Measurements from ENCODE around the gene TSHZ2. TPM values are rescaled to one million over a fixed set of nuclear protein-coding genes. Genes with fewer than 3 reads are reported as not detected.

Gene TSHZ2
- total RNA-seq, 1 donor from 2014 or later = 51.9 TPM

DNA sequence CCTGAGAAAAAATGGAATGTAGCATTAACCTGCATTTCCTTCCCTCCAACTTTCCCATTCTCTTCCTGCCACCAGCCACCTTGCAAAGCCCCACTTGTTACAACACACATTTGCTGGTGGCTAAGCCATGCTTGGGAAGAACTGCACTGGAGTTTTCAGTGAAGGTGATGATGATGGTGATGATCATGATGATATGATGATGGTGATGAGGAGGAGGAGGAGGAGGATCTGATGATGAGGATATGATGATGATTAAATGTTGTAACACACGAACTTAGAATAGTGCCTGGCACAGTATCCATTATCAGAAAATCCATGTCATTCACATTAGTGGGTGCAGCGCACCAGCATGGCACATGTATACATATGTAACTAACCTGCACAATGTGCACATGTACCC lies 297.2 kb downstream of the TSHZ2 start:
- Histone ChIP-seq H3K27me3 (no peaks in the 10 kb centered on the region), H3K4me1 (no peaks in the 10 kb centered on the region), H3K27ac (no peak overlapping the region), H3K36me3 (no peaks in the 10 kb centered on the region), H3K4me3 (no peak overlapping the region), H3K9me3 (no peaks in the 10 kb centered on the region)
- TF ChIP-seq, protein P1, sequence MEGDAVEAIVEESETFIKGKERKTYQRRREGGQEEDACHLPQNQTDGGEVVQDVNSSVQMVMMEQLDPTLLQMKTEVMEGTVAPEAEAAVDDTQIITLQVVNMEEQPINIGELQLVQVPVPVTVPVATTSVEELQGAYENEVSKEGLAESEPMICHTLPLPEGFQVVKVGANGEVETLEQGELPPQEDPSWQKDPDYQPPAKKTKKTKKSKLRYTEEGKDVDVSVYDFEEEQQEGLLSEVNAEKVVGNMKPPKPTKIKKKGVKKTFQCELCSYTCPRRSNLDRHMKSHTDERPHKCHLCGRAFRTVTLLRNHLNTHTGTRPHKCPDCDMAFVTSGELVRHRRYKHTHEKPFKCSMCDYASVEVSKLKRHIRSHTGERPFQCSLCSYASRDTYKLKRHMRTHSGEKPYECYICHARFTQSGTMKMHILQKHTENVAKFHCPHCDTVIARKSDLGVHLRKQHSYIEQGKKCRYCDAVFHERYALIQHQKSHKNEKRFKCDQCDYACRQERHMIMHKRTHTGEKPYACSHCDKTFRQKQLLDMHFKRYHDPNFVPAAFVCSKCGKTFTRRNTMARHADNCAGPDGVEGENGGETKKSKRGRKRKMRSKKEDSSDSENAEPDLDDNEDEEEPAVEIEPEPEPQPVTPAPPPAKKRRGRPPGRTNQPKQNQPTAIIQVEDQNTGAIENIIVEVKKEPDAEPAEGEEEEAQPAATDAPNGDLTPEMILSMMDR (IDR thresholded peaks at IDR 0.05) = no peak
- intact Hi-C loops (cut with DNase I) = no loop called here
- DNase-seq (ENCODE audit: low spot score in 2 of 2) = no peak

DNA sequence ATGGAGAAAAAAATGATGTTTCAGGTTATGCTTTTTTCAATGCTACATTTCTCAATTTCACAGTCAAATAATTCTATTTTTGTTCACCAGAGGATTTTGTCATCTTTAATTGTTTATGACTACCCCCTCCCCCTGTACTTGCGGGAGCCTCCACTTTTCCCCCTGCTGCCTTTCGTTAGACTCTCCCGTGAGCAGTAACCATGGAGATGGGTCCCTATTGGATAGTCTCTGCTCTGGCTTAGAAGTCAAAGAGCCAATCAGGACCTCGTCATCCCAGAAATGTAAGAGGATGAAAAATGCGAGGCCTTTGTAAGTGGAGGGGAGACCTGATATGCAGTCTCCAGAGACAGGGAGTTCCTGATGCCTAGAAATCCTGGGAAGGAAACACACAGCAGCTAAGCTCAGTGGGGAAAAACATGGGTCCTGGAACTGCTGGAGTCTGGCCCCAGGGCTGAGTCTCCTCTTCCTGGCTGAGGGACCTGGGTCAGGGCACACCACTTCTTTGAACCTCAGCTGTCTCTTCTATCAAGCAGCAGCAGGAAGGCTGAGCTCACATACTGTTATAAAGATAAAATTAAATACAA lies 298.7 kb downstream of the TSHZ2 start:
- DNase-seq (ENCODE audit: low spot score in 2 of 2) = no peak
- TF ChIP-seq, protein P1 (IDR thresholded peaks at IDR 0.05) = no peak
- intact Hi-C loops (cut with DNase I) = no loop called here

DNA sequence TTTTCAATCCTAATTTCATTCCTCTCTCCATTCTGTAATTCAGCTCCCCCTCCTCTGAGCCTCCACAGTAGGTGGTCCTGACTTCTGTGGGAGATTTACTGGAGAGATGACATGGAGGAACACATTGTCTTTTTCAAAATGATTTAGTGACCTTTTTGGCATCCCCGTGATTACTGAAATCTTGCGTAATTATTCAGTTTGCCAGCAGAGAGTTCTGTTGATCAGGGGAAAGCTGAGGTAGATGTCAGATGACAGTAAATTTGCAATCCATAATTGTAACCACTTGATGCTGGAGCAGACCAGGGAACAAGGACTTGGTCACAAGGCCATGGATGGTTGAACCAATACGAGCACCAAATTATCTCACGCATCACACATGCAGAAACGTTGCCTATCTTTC lies 302.2 kb downstream of the TSHZ2 start:
- TF ChIP-seq, protein P1 (IDR thresholded peaks at IDR 0.05) = no peak
- H3K27ac ChIP-seq = no peak overlapping the region

More for the DNA sequence above, 298.7 kb downstream of the TSHZ2 start:
- Histone ChIP-seq H3K4me1 (no peaks in the 10 kb centered on the region), H3K36me3 (no peaks in the 10 kb centered on the region), H3K27me3 (no peaks in the 10 kb centered on the region), H3K4me3 (no peak overlapping the region), H3K27ac (no peak overlapping the region), H3K9me3 (no peaks in the 10 kb centered on the region)

DNA sequence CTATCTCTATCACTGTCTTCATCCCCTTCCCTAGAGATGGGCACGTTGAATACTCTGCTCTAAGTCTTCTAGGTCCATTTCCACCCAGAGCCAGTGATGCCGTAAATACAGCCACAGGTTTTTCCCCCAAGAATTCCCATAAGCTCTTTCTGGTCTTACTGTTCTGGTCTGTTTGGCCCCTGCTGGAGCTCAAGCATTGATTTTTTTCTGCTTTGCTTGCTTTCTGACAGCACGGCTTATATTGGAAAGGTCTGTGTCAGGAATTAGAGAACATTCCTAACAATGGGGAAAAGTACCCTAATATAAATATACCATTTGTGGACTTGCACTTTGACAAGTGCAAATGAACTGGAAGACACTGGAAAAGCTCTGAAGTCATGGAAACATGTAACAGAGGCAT lies 302.6 kb downstream of the TSHZ2 start:
- no peaks in the 10 kb centered on the region for H3K27me3 ChIP-seq
- H3K4me1 ChIP-seq = no peaks in the 10 kb centered on the region
- TF ChIP-seq, protein P1 (IDR thresholded peaks at IDR 0.05) = no peak
- no peak for DNase-seq (ENCODE audit: low spot score in 2 of 2)
- H3K36me3 ChIP-seq = no peaks in the 10 kb centered on the region
- H3K9me3 ChIP-seq = no peaks in the 10 kb centered on the region
- H3K27ac ChIP-seq = no peak overlapping the region
- intact Hi-C loops (cut with DNase I) = no loop called here
- H3K4me3 ChIP-seq = no peak overlapping the region

More for the DNA sequence above, 302.2 kb downstream of the TSHZ2 start:
- Histone ChIP-seq H3K27me3 (no peaks in the 10 kb centered on the region), H3K9me3 (no peaks in the 10 kb centered on the region), H3K36me3 (no peaks in the 10 kb centered on the region), H3K4me3 (no peak overlapping the region), H3K4me1 (no peaks in the 10 kb centered on the region)
- intact Hi-C loops (cut with DNase I) = no loop called here
- DNase-seq (ENCODE audit: low spot score in 2 of 2) = no peak

DNA sequence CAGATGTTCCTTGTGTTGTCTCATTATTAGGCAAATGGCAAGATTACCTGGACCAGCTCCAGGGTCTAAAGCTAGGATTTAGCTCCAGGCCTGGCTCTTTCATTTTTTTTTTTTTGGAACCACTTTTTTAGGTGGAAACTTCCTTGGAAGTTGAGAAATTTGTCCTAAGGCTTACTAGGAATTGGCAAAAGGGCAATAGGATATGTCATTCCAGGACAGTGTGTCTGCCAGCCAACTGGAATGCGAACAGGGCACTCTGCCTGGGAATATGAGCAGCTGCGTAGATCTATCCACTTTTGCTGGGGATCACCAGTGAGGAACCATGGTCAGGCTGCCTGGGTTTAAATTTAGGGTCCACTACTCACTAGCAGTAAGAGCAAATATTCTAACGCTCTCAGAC lies 304.0 kb downstream of the TSHZ2 start:
- no peak overlapping the region for H3K4me3 ChIP-seq
- intact Hi-C loops (cut with DNase I) = no loop called here
- no peaks in the 10 kb centered on the region for H3K9me3 ChIP-seq
- no peak overlapping the region for H3K27ac ChIP-seq
- H3K4me1 ChIP-seq = no peaks in the 10 kb centered on the region
- H3K36me3 ChIP-seq = no peaks in the 10 kb centered on the region
- DNase-seq (ENCODE audit: low spot score in 2 of 2) = no peak
- H3K27me3 ChIP-seq = no peaks in the 10 kb centered on the region
- TF ChIP-seq, protein P1 (IDR thresholded peaks at IDR 0.05) = no peak

DNA sequence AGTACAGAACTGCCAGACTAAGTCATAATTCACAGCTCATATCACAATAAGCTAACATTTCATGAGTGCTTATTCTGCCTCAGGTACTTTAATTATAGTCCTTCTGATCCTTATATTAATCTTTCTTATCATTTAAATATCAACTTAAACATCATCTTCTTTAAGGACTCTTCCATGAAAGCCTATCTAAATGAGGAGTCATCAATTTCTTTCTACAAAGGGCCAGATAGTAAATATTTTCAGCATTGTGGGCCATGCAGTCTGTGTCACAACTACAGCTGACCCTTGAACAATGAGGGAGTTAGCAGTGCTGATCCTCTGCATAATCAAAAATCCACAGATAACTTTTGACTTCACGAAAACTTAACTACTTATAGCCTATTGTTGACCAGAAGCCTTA lies 306.4 kb downstream of the TSHZ2 start:
- Histone ChIP-seq H3K27me3 (no peaks in the 10 kb centered on the region), H3K4me1 (no peaks in the 10 kb centered on the region), H3K4me3 (no peak overlapping the region), H3K9me3 (no peaks in the 10 kb centered on the region), H3K27ac (no peak overlapping the region), H3K36me3 (no peaks in the 10 kb centered on the region)
- intact Hi-C loops (cut with DNase I) = no loop called here
- TF ChIP-seq, protein P1 (IDR thresholded peaks at IDR 0.05) = no peak
- DNase-seq (ENCODE audit: low spot score in 2 of 2) = no peak

Data from ascending aorta (tissue), 2 donors.